Gastrocnemius medialis (tissue), 4 donors: ENCODE data around the gene FIP1L1. TPM values are rescaled to one million over a fixed set of nuclear protein-coding genes. Genes with fewer than 3 reads are reported as not detected.

ENCODE experiments used
- ATAC-seq, 2 donors: fragments of 150-250 bp; one replicate each; pipeline ENCODE4 v1.9.1; 2016
- DNase-seq, 2 donors: peaks; one replicate each; pipeline ENCODE4 v3.0.0-alpha.2; 2019
- H3K27ac ChIP-seq, 4 donors: fragments of 200-600 bp; sonication (generic); 1 replicate in 1 of 4; 2 replicates in 3 of 4; pipeline ENCODE4 v1.5.1; 2016 to 2018; ENCODE audit warnings: mild to moderate bottlenecking in 2 of 4, moderate library complexity in 1 of 4
- H3K27me3 ChIP-seq, 3 donors: fragments of 200-600 bp; sonication (generic) in 2 of 3; 1 replicate in 1 of 3; 2 replicates in 2 of 3; pipeline versions ENCODE4 v1.5.1 to v1.6.0; 2016 to 2019; ENCODE audit warnings: mild to moderate bottlenecking in 1 of 3, moderate library complexity in 1 of 3
- H3K36me3 ChIP-seq, 2 donors: fragments of 200-600 bp; sonication (generic) in 1 of 2; one replicate each; pipeline ENCODE4 v1.5.1; 2017 to 2018
- H3K4me1 ChIP-seq, 2 donors: fragments of 200-600 bp; sonication (generic) in 1 of 2; one replicate each; pipeline ENCODE4 v1.5.1; 2016 to 2017; ENCODE audit warnings: mild to moderate bottlenecking in 2 of 2
- H3K4me3 ChIP-seq, 4 donors: fragments of 200-600 bp; sonication (generic) in 3 of 4; 1 replicate in 1 of 4; 2 replicates in 3 of 4; pipeline ENCODE4 v1.5.1; 2016 to 2019; ENCODE audit warnings: mild to moderate bottlenecking in 2 of 4
- H3K9me3 ChIP-seq, 3 donors: fragments of 200-600 bp; sonication (generic) in 2 of 3; 1 replicate in 1 of 3; 2 replicates in 2 of 3; pipeline ENCODE4 v1.5.1; 2016 to 2019
- POLR2A ChIP-seq, 2 donors: fragments of 450-650 bp; IDR thresholded peaks; one replicate each; pipeline ENCODE4 v1.6.1; 2017; ENCODE audit warnings: antibody characterized with exemption in 2 of 2, mild to moderate bottlenecking in 2 of 2, moderate library complexity in 2 of 2
- in situ Hi-C, 4 donors: fragments of 200-750 bp; cut with MboI; loops; one replicate each; pipeline versions ENCODE4 v1.15.0 to v1.8.0; 2017; ENCODE audit warnings: low sequenced_read_pairs in 4 of 4
- intact Hi-C: fragments of 100-400 bp; cut with DNase I; formaldehyde crosslinking; loops from one replicate; pipeline ENCODE4 v1.15.1; 2023; ENCODE audit warnings: low total_unique reads
- total RNA-seq, 4 donors: library from RNA; depleted of rRNA; stranded (reverse); fragments of >200 nt; gene quantifications; one replicate each; pipeline versions ENCODE4 v1.1.0 to v1.2.3, GENCODE V29; 2016
- TF ChIP-seq, protein P1 (sequence below), 5 experiments: fragments of 450-650 bp in 3 of 5; fragments of 200-600 bp in 2 of 5; sonication (generic) in 2 of 5; IDR thresholded peaks in 4 of 5; conservative IDR thresholded peaks in 1 of 5; 1 replicate in 4 of 5; 2 replicates in 1 of 5; pipeline ENCODE4 v1.5.1; 2016 to 2019; ENCODE audit warnings: antibody characterized with exemption in 5 of 5, mild to moderate bottlenecking in 3 of 5, moderate library complexity in 3 of 5

The FIP1L1 gene
- total RNA-seq, 4 donors from 2014 or later = 26.7 to 36.6 (median 31.1) TPM

DNA sequence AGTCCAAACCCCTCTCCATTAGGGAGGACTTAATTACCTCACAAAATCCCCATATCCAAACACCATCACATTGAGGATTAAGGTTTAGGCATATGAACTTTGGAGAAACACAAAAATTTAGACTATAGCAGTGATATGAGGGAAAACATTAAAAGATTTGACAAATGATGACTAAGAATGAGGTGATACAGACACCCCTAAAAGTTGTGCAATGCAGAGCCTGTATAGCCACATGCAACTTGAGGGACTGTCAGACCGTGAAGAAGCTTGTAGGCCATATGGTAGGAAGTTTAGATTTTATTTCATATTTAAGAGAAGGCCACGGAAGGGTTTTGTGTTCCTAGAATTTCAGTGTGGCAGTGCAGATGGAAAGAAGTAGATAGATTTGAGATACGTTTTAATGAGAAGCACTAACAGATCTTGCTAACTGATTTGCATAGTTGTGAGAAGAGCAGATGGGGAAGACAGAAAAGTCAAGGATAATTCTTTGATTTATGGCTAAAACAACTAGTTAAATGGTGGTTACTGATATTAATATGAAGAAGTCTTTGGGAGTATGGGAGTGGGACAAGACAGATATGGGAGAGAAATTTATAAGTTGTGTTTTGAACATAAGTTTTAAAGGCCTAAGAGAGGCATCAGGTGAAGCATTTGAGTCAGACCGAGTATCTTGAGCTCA, 5.5 kb upstream of the FIP1L1 start:
- DNase-seq = no peak
- in situ Hi-C loops = loop anchor here in 1 of 4 donors (25.0 kb wide), 2 partner anchors 360 to 865 kb away; partner anchors contain the start of gene PDGFRA
- H3K4me3 ChIP-seq = no peak overlapping the region
- no peak overlapping the region for H3K27ac ChIP-seq
- intact Hi-C loops = loop anchor here (10.0 kb wide), 1 partner anchor 533 kb away; no protein-coding TSS in a partner anchor
- no peaks in the 10 kb centered on the region for H3K36me3 ChIP-seq
- no peaks in the 10 kb centered on the region for H3K9me3 ChIP-seq
- H3K27me3 ChIP-seq = peaks cover 6 to 20% (median 8%) of the 10 kb centered on the region in 3 donors
- no peaks in the 10 kb centered on the region for H3K4me1 ChIP-seq
- no peak for ATAC-seq
- TF ChIP-seq POLR2A (IDR thresholded peaks at IDR 0.05) = no peak
- TF ChIP-seq, protein P1, sequence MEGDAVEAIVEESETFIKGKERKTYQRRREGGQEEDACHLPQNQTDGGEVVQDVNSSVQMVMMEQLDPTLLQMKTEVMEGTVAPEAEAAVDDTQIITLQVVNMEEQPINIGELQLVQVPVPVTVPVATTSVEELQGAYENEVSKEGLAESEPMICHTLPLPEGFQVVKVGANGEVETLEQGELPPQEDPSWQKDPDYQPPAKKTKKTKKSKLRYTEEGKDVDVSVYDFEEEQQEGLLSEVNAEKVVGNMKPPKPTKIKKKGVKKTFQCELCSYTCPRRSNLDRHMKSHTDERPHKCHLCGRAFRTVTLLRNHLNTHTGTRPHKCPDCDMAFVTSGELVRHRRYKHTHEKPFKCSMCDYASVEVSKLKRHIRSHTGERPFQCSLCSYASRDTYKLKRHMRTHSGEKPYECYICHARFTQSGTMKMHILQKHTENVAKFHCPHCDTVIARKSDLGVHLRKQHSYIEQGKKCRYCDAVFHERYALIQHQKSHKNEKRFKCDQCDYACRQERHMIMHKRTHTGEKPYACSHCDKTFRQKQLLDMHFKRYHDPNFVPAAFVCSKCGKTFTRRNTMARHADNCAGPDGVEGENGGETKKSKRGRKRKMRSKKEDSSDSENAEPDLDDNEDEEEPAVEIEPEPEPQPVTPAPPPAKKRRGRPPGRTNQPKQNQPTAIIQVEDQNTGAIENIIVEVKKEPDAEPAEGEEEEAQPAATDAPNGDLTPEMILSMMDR (IDR thresholded peaks at IDR 0.05 in 4 of 5, conservative IDR thresholded peaks at IDR 0.05 in 1 of 5) = no peak

DNA sequence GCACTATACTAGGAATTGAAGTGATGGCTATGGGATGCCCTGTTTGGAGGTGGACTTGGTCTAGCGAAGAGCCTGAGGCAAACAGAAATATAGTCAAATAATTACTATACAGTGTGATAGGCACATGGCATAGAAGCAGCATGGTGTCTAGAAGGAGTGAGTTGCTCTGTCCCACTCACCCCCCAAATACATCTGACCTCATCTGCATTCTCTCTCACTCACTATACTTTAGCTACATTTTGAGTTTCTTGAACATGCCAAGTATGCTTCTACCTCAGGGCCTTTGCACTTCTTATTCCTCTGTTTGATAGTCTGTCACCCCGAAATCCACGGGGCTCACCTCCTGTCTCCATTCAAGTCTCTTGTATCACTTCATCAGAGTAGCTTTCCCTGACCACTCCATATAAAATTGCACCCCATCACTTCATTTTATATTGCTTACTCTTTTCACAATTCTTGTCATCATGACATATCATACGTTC, 2.6 kb upstream of the FIP1L1 start:
- TF ChIP-seq, protein P1 (IDR thresholded peaks at IDR 0.05 in 4 of 5, conservative IDR thresholded peaks at IDR 0.05 in 1 of 5) = no peak
- TF ChIP-seq POLR2A (IDR thresholded peaks at IDR 0.05) = no peak
- intact Hi-C loops = loop anchor here (5.0 to 10.0 kb wide), 2 partner anchors 530 to 687 kb away; partner anchors contain the start of gene CHIC2
- H3K27me3 ChIP-seq = peaks cover 3 to 11% (median 6%) of the 10 kb centered on the region in 3 donors
- no peak overlapping the region for H3K27ac ChIP-seq
- no peaks in the 10 kb centered on the region for H3K36me3 ChIP-seq
- DNase-seq = no peak
- H3K4me1 ChIP-seq = peaks cover 13% of the 10 kb centered on the region in 2 donors
- no peak for ATAC-seq
- no peak overlapping the region for H3K4me3 ChIP-seq
- H3K9me3 ChIP-seq = no peaks in the 10 kb centered on the region
- in situ Hi-C loops = loop anchor here in 3 of 4 donors (25.0 kb wide), 3 partner anchors 363 to 862 kb away; partner anchors contain the start of genes PDGFRA (in 2 of the 3) and RASL11B (in 1 of the 3)

DNA sequence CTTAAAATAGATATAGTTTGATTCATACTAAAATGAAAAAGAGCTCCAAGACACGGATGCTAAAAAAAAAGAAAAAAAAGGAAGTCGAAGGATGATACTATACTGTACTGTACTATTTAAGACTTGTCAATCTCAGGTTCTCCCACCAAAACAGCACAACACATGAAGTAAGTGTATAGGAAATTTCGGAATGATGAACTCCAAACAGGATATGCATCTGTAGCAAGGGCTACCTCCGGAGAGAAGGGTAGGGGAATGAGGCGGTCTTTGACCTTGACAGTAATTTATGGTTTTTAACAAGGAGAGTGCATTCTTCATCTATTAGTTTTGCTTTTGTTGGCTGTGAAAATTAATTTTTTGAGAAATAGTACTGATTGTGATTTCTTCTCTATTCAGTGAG, 541 bp upstream of the FIP1L1 start:
- Histone ChIP-seq H3K4me3 (peak overlapping the region; percentile 84 to 93 (median 90)), H3K4me1 (peaks cover 13% of the 10 kb centered on the region in 2 donors), H3K27ac (peak overlapping the region; percentile 85 to 87 (median 85)), H3K27me3 (peaks cover 0 to 5% (median 0%) of the 10 kb centered on the region in 3 donors), H3K36me3 (no peaks in the 10 kb centered on the region), H3K9me3 (no peaks in the 10 kb centered on the region)
- DNase-seq (no peak), ATAC-seq (no peak)
- in situ Hi-C loops = loop anchor here in 2 of 4 donors (25.0 kb wide), 3 partner anchors 365 to 860 kb away; partner anchors contain the start of genes PDGFRA (in 1 of the 2) and RASL11B (in 1 of the 2)
- TF ChIP-seq, protein P1 (IDR thresholded peaks at IDR 0.05 in 4 of 5, conservative IDR thresholded peaks at IDR 0.05 in 1 of 5) = no peak
- TF ChIP-seq POLR2A (IDR thresholded peaks at IDR 0.05) = no peak
- intact Hi-C loops = loop anchor here (1.0 to 10.0 kb wide), 3 partner anchors 11 to 685 kb away; partner anchors contain the start of genes CHIC2 and SCFD2

DNA sequence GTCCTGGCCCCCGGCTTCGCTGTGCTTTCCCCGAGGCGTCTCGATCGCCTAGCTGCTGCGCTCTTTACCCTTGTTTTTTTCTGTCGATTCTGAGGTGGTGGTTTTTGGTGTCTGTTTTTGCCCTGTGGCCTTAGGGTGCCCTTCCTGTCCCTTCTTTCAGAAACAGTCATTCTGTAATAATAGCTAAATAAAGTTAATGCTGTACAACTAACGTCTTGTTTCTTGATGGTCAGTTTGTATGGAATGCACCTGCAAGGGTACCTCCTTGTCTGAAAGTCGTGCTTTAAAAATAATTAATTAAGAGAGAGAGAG, 686 bp downstream of the FIP1L1 start:
- Histone ChIP-seq H3K9me3 (no peaks in the 10 kb centered on the region), H3K27ac (peak overlapping the region; percentile 85 to 87 (median 85)), H3K36me3 (peaks cover 0 to 9% of the 10 kb centered on the region in 2 donors), H3K4me1 (peaks cover 13% of the 10 kb centered on the region in 2 donors), H3K27me3 (peaks cover 0 to 2% (median 0%) of the 10 kb centered on the region in 3 donors), H3K4me3 (peak overlapping the region; percentile 84 to 93 (median 90))
- ATAC-seq (no peak), DNase-seq (no peak)
- intact Hi-C loops (loop anchor here (5.0 to 10.0 kb wide), 2 partner anchors 527 to 684 kb away; partner anchors contain the start of gene CHIC2), in situ Hi-C loops (loop anchor here in 2 of 4 donors (25.0 kb wide), 3 partner anchors 366 to 859 kb away; partner anchors contain the start of genes PDGFRA (in 1 of the 2) and RASL11B (in 1 of the 2))
- TF ChIP-seq POLR2A (IDR thresholded peaks at IDR 0.05) = no peak
- TF ChIP-seq, protein P1 (IDR thresholded peaks at IDR 0.05 in 4 of 5, conservative IDR thresholded peaks at IDR 0.05 in 1 of 5) = no peak
